Mucosa of descending colon (tissue), 3 donors: ENCODE results near the gene TRAF2. TPM values are rescaled to one million over a fixed set of nuclear protein-coding genes. Genes with fewer than 3 reads are reported as not detected.
A peak's percentile ranks its signal among the peaks of the same experiment; 100 is the strongest.

Source experiments
- ATAC-seq: fragments of 200-7000 bp; cut with Tn5 transposase; one replicate; pipeline ENCODE4 v1.9.1; 2020; ENCODE audit warnings: mild to moderate bottlenecking, moderate library complexity
- DNase-seq, 3 donors: peaks; one replicate each; pipeline ENCODE4 v3.0.0-alpha.2; 2020
- H3K36me3 ChIP-seq: fragments of 200-600 bp; one replicate; pipeline ENCODE4 v1.8.0; 2021; ENCODE audit warnings: low read depth, mild to moderate bottlenecking
- H3K4me1 ChIP-seq: fragments of 200-600 bp; one replicate; pipeline ENCODE4 v1.8.0; 2021; ENCODE audit warnings: low read depth, mild to moderate bottlenecking
- H3K4me3 ChIP-seq: fragments of 200-600 bp; one replicate; pipeline ENCODE4 v1.8.0; 2021; ENCODE audit warnings: mild to moderate bottlenecking
- H3K9me3 ChIP-seq: fragments of 200-600 bp; one replicate; pipeline ENCODE4 v1.8.0; 2021; ENCODE audit warnings: mild to moderate bottlenecking
- CTCF ChIP-seq: fragments of 200-600 bp; IDR thresholded peaks from one replicate; pipeline ENCODE4 v1.8.0; 2022; ENCODE audit warnings: antibody characterized with exemption, mild to moderate bottlenecking
- intact Hi-C, 2 donors: fragments of 100-400 bp; cut with DNase I in 1 of 2; cut with micrococcal nuclease in 1 of 2; formaldehyde crosslinking; loops; one replicate each; pipeline versions ENCODE4 v1.11.0 to v1.11.1; 2022; cut with DNase I, micrococcal nuclease
- total RNA-seq, 3 donors: library from RNA; stranded (reverse); fragmentation: NEBNext Ultra II Directional in 2 of 3; extraction: Animal tissue kit (Norgen Biotek cat#: 25700) in 2 of 3; gene quantifications; one replicate each; pipeline versions ENCODE4 v1.2.1 to v1.2.4, GENCODE V29; 2021 to 2023
- donor health status: DM: no; HTN: no; CAD: no; lungs with moderate emphysema.
- donor health status: DM: no; HTN: no; CAD: no.
- donor health status: DM: no; HTN: yes; CAD: no.

Gene TRAF2
- total RNA-seq, 3 donors from 2014 or later, result 19.6 to 28.2 (median 21.1) TPM

GRCh38 chr9:136952876-136953770 lies 66.8 kb downstream of the TRAF2 start:
- intact Hi-C loops, result no loop called here
- H3K36me3 ChIP-seq, result no peaks in the 10 kb centered on the region
- TF ChIP-seq CTCF, result no peak

DNA sequence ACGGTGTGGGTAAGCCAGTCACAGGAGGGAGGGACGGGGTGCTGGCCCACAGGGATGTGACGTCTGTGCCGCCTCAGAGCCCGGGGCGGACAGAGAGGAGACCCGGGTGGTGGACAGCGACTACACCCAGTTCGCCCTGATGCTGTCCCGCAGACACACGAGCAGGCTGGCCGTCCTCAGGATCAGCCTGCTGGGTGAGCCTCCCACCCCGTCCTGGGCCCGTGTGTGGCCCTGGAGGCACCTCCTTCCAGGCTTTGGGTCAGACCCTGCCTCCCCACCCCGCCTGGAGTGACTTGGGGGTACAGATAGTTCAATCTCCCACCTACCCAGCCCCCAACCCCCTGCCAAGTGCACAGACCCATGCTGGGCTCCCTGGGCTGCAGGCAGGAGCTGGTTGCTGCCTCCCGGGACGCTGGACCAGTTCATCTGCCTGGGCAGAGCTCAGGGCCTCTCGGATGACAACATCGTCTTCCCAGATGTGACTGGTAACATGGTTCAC lies 67.5 kb downstream of the TRAF2 start:
- no peak for ATAC-seq
- intact Hi-C loops, result no loop called here
- Histone ChIP-seq H3K9me3 (no peaks in the 10 kb centered on the region), H3K4me3 (no peak overlapping the region), H3K4me1 (peaks cover 25% of the 10 kb centered on the region), H3K36me3 (no peaks in the 10 kb centered on the region)
- no peak for TF ChIP-seq CTCF
- peak in 1 of 3 donors; percentile 28 for DNase-seq

More at GRCh38 chr9:136952876-136953770, 66.8 kb downstream of the TRAF2 start:
- Histone ChIP-seq H3K9me3 (no peaks in the 10 kb centered on the region), H3K4me1 (peaks cover 32% of the 10 kb centered on the region), H3K4me3 (no peak overlapping the region)
- peak in 2 of 3 donors; percentile 28 to 44 for DNase-seq
- no peak for ATAC-seq

DNA sequence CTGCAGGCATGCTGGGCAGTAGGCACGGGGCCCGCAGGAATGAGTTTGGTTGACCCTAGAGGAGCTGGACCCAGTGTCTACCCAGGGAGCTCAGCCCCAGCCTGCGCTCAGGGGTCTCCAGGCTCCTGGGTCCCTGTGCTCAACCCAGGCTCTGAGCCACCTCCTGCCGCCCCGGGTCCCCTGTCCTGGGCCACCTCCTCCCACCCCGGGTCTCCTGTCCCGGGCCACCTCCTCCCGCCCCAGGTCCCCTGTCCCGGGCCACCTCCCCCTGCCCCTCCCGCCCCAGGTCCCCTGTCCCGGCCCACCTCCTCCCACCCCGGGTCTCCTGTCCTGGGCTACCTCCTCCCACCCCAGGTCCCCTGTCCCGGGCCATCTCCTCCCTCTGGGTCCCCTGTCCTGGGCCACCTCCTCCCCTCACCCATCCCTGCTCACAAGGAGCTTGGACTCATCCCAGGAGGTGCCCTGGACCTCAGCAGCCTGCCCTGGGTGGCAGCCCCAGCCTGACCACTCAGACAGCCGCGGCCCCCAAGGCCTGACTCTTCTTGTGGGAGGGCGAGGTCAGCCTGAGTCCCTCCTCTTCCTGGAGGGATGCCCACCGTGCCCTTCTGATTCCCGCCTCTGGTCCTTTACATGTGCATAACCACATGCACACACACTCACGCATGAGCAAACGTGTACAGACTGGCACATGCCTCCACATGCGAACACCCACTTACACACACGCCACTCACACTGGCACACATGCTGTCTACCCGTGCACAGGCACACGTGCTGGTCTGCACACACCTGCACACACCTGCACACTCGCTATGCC lies 68.2 kb downstream of the TRAF2 start:
- ATAC-seq (no peak), DNase-seq (peak in 2 of 3 donors; percentile 24 to 49)
- H3K4me3 ChIP-seq, result no peak overlapping the region
- intact Hi-C loops, result no loop called here
- H3K9me3 ChIP-seq, result no peaks in the 10 kb centered on the region
- H3K36me3 ChIP-seq, result no peaks in the 10 kb centered on the region
- H3K4me1 ChIP-seq, result peaks cover 19% of the 10 kb centered on the region
- TF ChIP-seq CTCF, result no peak

- Histone ChIP-seq H3K9me3 (no peaks in the 10 kb centered on the region), H3K4me1 (peaks cover 14% of the 10 kb centered on the region), H3K36me3 (no peaks in the 10 kb centered on the region), H3K4me3 (no peak overlapping the region)
- DNase-seq (peak in 2 of 3 donors; percentile 14 to 40), ATAC-seq (no peak)
- intact Hi-C loops, result no loop called here
- no peak for TF ChIP-seq CTCF
Observed at GRCh38 chr9:136955202-136955942, 69.1 kb downstream of the TRAF2 start.

GRCh38 chr9:136955943-136956335 lies 69.6 kb downstream of the TRAF2 start:
- intact Hi-C loops, result no loop called here
- Histone ChIP-seq H3K4me3 (no peak overlapping the region), H3K4me1 (peaks cover 9% of the 10 kb centered on the region), H3K36me3 (no peaks in the 10 kb centered on the region), H3K9me3 (no peaks in the 10 kb centered on the region)
- DNase-seq (peak in 2 of 3 donors; percentile 22 to 37), ATAC-seq (no peak)
- TF ChIP-seq CTCF, result no peak
